MCF 10A (cell line): Measurements from ENCODE around the gene APOLD1. TPM values are rescaled to one million over a fixed set of nuclear protein-coding genes. Genes with fewer than 3 reads are reported as not detected.

Experiments
- BruUV-seq: library from RNA; stranded (reverse); fragments of 400-500 nt; replicated peaks from 2 replicates; lab custom pipeline; 2021; lab: Mats Ljungman, UMichigan
- CTCF ChIA-PET: fragments of 300-600 bp; sonication (Branson Sonifier 250); formaldehyde crosslinking; extraction: SDS; loops from one replicate; lab custom pipeline; 2021; ENCODE audit warnings: antibody characterized with exemption, inconsistent platforms; lab: Yijun Ruan, JAX
- POLR2A ChIA-PET: fragments of 300-600, 350-650 bp; sonication (Branson Sonifier 250); formaldehyde crosslinking; extraction: SDS; loops from one replicate; lab custom pipeline; 2020; ENCODE audit warnings: antibody characterized with exemption, inconsistent platforms; lab: Yijun Ruan, JAX
- DNase-seq: peaks from one replicate; pipeline ENCODE4 v3.0.0-alpha.2; 2018; ENCODE audit not compliant: unreplicated experiment
- H3K27ac Mint-ChIP-seq: one replicate; pipeline ENCODE4 v1.8.0; 2022; ENCODE audit warnings: mild to moderate bottlenecking, low read depth, mixed read lengths; ENCODE audit not compliant: unreplicated experiment
- H3K27me3 Mint-ChIP-seq: one replicate; pipeline ENCODE4 v1.8.0; 2022; ENCODE audit warnings: mixed read lengths; ENCODE audit not compliant: insufficient read depth, unreplicated experiment
- H3K36me3 Mint-ChIP-seq: one replicate; pipeline ENCODE4 v1.8.0; 2022; ENCODE audit warnings: mild to moderate bottlenecking, moderate library complexity, mixed read lengths; ENCODE audit not compliant: insufficient read depth, unreplicated experiment
- H3K4me1 Mint-ChIP-seq: one replicate; pipeline ENCODE4 v1.8.0; 2022; ENCODE audit warnings: mixed read lengths; ENCODE audit not compliant: insufficient read depth, unreplicated experiment
- H3K4me3 Mint-ChIP-seq: one replicate; pipeline ENCODE4 v1.8.0; 2022; ENCODE audit warnings: mild to moderate bottlenecking, moderate library complexity, mixed read lengths; ENCODE audit not compliant: unreplicated experiment
- H3K9me3 Mint-ChIP-seq: one replicate; pipeline ENCODE4 v1.8.0; 2022; ENCODE audit warnings: mixed read lengths; ENCODE audit not compliant: unreplicated experiment
- CTCF ChIP-seq: fragments of 200-600 bp; IDR thresholded peaks from one replicate; pipeline ENCODE4 v1.8.0; 2022; ENCODE audit warnings: antibody characterized with exemption, mild to moderate bottlenecking; ENCODE audit not compliant: unreplicated experiment
- intact Hi-C: fragments of 100-400 bp; cut with micrococcal nuclease; formaldehyde crosslinking; loops from 2 replicates; pipeline ENCODE4 v1.14.1; 2022
- total RNA-seq: library from RNA; stranded (reverse); gene quantifications from 2 replicates; pipeline ENCODE4 v1.2.3, GENCODE V29; 2022

Gene APOLD1
- total RNA-seq, 1 experiment from 2014 or later, result 8.0 TPM

- TF ChIP-seq CTCF, result no peak
- DNase-seq, result peak; percentile 20
- Mint-ChIP-seq H3K27me3 (no peaks in the 10 kb centered on the region), H3K4me3 (peak overlapping the region; percentile 81), H3K4me1 (no peaks in the 10 kb centered on the region), H3K9me3 (no peaks in the 10 kb centered on the region), H3K27ac (no peak overlapping the region), H3K36me3 (no peaks in the 10 kb centered on the region)
- intact Hi-C loops, result loop anchor here (1.0 to 5.0 kb wide), 4 partner anchors 61 to 434 kb away; no protein-coding TSS in a partner anchor
- BruUV-seq, result no TSS peak
- CTCF ChIA-PET, result interaction anchor here (0.5 to 4.5 kb wide), 36 partner anchors 10 to 466 kb away, joined by 3 to 62 read pairs (median 5); partner anchors contain the start of genes DDX47, GPRC5A and GPRC5D
- POLR2A ChIA-PET, result interaction anchor here (0.6 to 6.7 kb wide), 15 partner anchors 12 to 440 kb away, joined by 3 to 48 read pairs (median 5); partner anchors contain the start of genes DDX47 and GPRC5A
Observed at GRCh38 chr12:12788131-12788530, 2.7 kb downstream of the APOLD1 start.

- H3K4me1 Mint-ChIP-seq, result no peaks in the 10 kb centered on the region
- no peaks in the 10 kb centered on the region for H3K27me3 Mint-ChIP-seq
- POLR2A ChIA-PET, result interaction anchor here (0.7 to 6.7 kb wide), 12 partner anchors 12 to 440 kb away, joined by 3 to 48 read pairs (median 4); partner anchors contain the start of genes DDX47 and GPRC5A
- H3K4me3 Mint-ChIP-seq, result peak overlapping the region; percentile 44
- CTCF ChIA-PET, result interaction anchor here (0.6 to 4.5 kb wide), 50 partner anchors 10 to 492 kb away, joined by 3 to 62 read pairs (median 4); partner anchors contain the start of genes DDX47 and GPRC5A
- intact Hi-C loops, result loop anchor here (1.0 to 5.0 kb wide), 6 partner anchors 14 to 433 kb away; partner anchors contain the start of gene GPRC5A
- H3K36me3 Mint-ChIP-seq, result no peaks in the 10 kb centered on the region
- H3K9me3 Mint-ChIP-seq, result no peaks in the 10 kb centered on the region
- peak; percentile 59 for TF ChIP-seq CTCF
- no TSS peak for BruUV-seq
- peak; percentile 91 for DNase-seq
- peak overlapping the region; percentile 66 for H3K27ac Mint-ChIP-seq
Observed at GRCh38 chr12:12788675-12789368, 3.4 kb downstream of the APOLD1 start.

- TF ChIP-seq CTCF, result no peak
- no peak for DNase-seq
- ChIA-PET POLR2A (interaction anchor here (0.7 to 6.7 kb wide), 5 partner anchors 12 to 407 kb away, joined by 3 to 48 read pairs (median 41); partner anchors contain the start of genes DDX47 and GPRC5A), CTCF (interaction anchor here (0.7 to 4.5 kb wide), 5 partner anchors 13 to 192 kb away, joined by 3 to 62 read pairs (median 5); no protein-coding TSS in a partner anchor)
- H3K27ac Mint-ChIP-seq, result no peak overlapping the region
- H3K4me3 Mint-ChIP-seq, result no peak overlapping the region
- H3K9me3 Mint-ChIP-seq, result no peaks in the 10 kb centered on the region
- intact Hi-C loops, result loop anchor here (5.0 kb wide), 1 partner anchor 306 kb away; no protein-coding TSS in a partner anchor
- no TSS peak for BruUV-seq
- H3K27me3 Mint-ChIP-seq, result no peaks in the 10 kb centered on the region
- H3K36me3 Mint-ChIP-seq, result no peaks in the 10 kb centered on the region
- no peaks in the 10 kb centered on the region for H3K4me1 Mint-ChIP-seq
Observed at GRCh38 chr12:12790956-12791355, 5.5 kb downstream of the APOLD1 start.
